Vagina (tissue), 2 donors: Measurements from ENCODE around the gene TANC2.

ENCODE experiments used
- CTCF ChIP-seq, 3 experiments: fragments of 450-650 bp in 2 of 3; fragments of 200-600 bp in 1 of 3; sonication (generic) in 1 of 3; IDR thresholded peaks; one replicate each; pipeline ENCODE4 v1.5.1; 2017 to 2019; ENCODE audit warnings: antibody characterized with exemption in 3 of 3, mild to moderate bottlenecking in 2 of 3, moderate library complexity in 2 of 3
- POLR2A ChIP-seq, 2 donors: fragments of 450-650 bp; IDR thresholded peaks; one replicate each; pipeline ENCODE4 v1.6.1; 2017; ENCODE audit warnings: antibody characterized with exemption in 2 of 2, mild to moderate bottlenecking in 2 of 2, moderate library complexity in 2 of 2
- POLR2AphosphoS5 ChIP-seq, 2 donors: sonication (generic); formaldehyde crosslinking; IDR thresholded peaks; one replicate each; pipeline ENCODE4 v1.9.0; 2017; ENCODE audit warnings: antibody characterized with exemption in 2 of 2, mild to moderate bottlenecking in 2 of 2, low read depth in 1 of 2; ENCODE audit not compliant: insufficient read depth in 1 of 2

- no peak for TF ChIP-seq CTCF (IDR thresholded peaks at IDR 0.05)
- no peak for TF ChIP-seq POLR2A (IDR thresholded peaks at IDR 0.05)
- no peak for TF ChIP-seq POLR2AphosphoS5 (IDR thresholded peaks at IDR 0.05; ENCODE audit: insufficient read depth in 1 of 2, low read depth in 1 of 2)
Measured at GRCh38 chr17:62965174-62965685, 805 bp upstream of the TANC2 start.
